HCT116 (cell line): ENCODE results near the gene MTHFD2L. TPM values are rescaled to one million over a fixed set of nuclear protein-coding genes. Genes with fewer than 3 reads are reported as not detected.

Experiments used
- ATAC-seq: fragments of 200-7000 bp; cut with Tn5 transposase; 2 replicates; pipeline ENCODE4 v1.9.1; 2020; ENCODE audit warnings: mild to moderate bottlenecking, moderate library complexity
- BruUV-seq: library from RNA; stranded (reverse); fragments of 400-500 nt; replicated peaks from 2 replicates; lab custom pipeline; 2021; lab: Mats Ljungman, UMichigan
- CTCF ChIA-PET: fragments of 300-600 bp; sonication (Branson Sonifier 250); formaldehyde crosslinking; loops from one replicate; lab custom pipeline; 2021; ENCODE audit warnings: antibody characterized with exemption; lab: Charles Lee
- POLR2A ChIA-PET: fragments of 300-600, 350-600 bp; sonication (Branson Sonifier 250); formaldehyde crosslinking; loops from one replicate; lab custom pipeline; 2021; ENCODE audit warnings: antibody characterized with exemption; lab: Charles Lee
- RAD21 ChIA-PET, 2 experiments: fragments of 300-600 bp; sonication (Branson Sonifier 250); formaldehyde crosslinking; loops; one replicate each; lab custom pipeline; 2023; ENCODE audit warnings: low total read pairs in 2 of 2; ENCODE audit not compliant: uncharacterized antibody in 2 of 2, unreplicated experiment in 2 of 2, low non-redundant PET in 1 of 2; lab: Charles Lee
- DNase-seq: peaks from one replicate; pipeline ENCODE4 v3.0.0-alpha.2; 2010; ENCODE audit warnings: low read depth, low spot score
- H2AFZ ChIP-seq: fragments of 200-600 bp; shearing (Covaris generic), sonication (generic); 2 replicates; pipeline ENCODE4 v1.6.1; 2017; ENCODE audit warnings: low read depth, mixed run types, mixed read lengths, antibody characterized with exemption, low read length; ENCODE audit not compliant: poor library complexity, severe bottlenecking
- H3K27ac ChIP-seq: 2 replicates; pipeline ENCODE4 v1.5.1; 2012; ENCODE audit warnings: low read depth, low read length
- H3K27me3 ChIP-seq: fragments of 200-600 bp; sonication (generic); 2 replicates; pipeline ENCODE4 v1.6.1; 2016; ENCODE audit warnings: mixed run types, low read length, mixed read lengths; ENCODE audit not compliant: insufficient read depth
- H3K36me3 ChIP-seq, 2 experiments: fragments of 200-500 bp in 1 of 2; fragments of 200-600 bp in 1 of 2; sonication (Bioruptor generic) in 1 of 2; sonication (generic) in 1 of 2; 2 replicates each; pipeline versions ENCODE4 v1.5.1 to v1.6.1; 2014 to 2016; ENCODE audit warnings: low read length in 2 of 2, inconsistent platforms in 1 of 2, mixed read lengths in 1 of 2, mixed run types in 1 of 2; ENCODE audit not compliant: insufficient read depth in 2 of 2, control insufficient read depth in 1 of 2
- H3K4me1 ChIP-seq, 2 experiments: fragments of 200-600 bp in 1 of 2; sonication (generic) in 1 of 2; 2 replicates each; pipeline versions ENCODE4 v1.5.1 to v1.6.1; 2012 to 2017; ENCODE audit warnings: low read length in 2 of 2, inconsistent platforms in 1 of 2, mild to moderate bottlenecking in 1 of 2, mixed read lengths in 1 of 2, mixed run types in 1 of 2, moderate library complexity in 1 of 2; ENCODE audit not compliant: insufficient read depth in 2 of 2, control insufficient read depth in 1 of 2
- H3K4me2 ChIP-seq: fragments of 200-600 bp; sonication (generic); 2 replicates; pipeline ENCODE4 v1.6.1; 2017; ENCODE audit warnings: mixed run types, low read length, mixed read lengths
- H3K4me3 ChIP-seq, 2 experiments: fragments of 200-600 bp in 1 of 2; sonication (generic) in 1 of 2; replicated peaks in 1 of 2; 2 replicates each; pipeline ENCODE4 v1.5.1; 2011 to 2016; ENCODE audit warnings: low read length in 2 of 2, control low read depth in 1 of 2, low read depth in 1 of 2, mild to moderate bottlenecking in 1 of 2, mixed read lengths in 1 of 2, mixed run types in 1 of 2
- H3K79me2 ChIP-seq: fragments of 200-600 bp; sonication (generic); 2 replicates; pipeline ENCODE4 v1.6.1; 2017; ENCODE audit warnings: mild to moderate bottlenecking, mixed run types, low read length, moderate library complexity, mixed read lengths; ENCODE audit not compliant: insufficient read depth
- H3K9ac ChIP-seq: fragments of 200-600 bp; sonication (generic); 2 replicates; pipeline ENCODE4 v1.6.1; 2016; ENCODE audit warnings: low read length, mixed read lengths
- H3K9me2 ChIP-seq: fragments of 200-600 bp; sonication (generic), shearing (Covaris generic); 2 replicates; pipeline ENCODE4 v1.6.1; 2017; ENCODE audit warnings: mixed run types, mild to moderate bottlenecking, moderate library complexity; ENCODE audit not compliant: insufficient read depth
- H3K9me3 ChIP-seq, 2 experiments: fragments of 200-500 bp in 1 of 2; fragments of 200-600 bp in 1 of 2; sonication (Bioruptor generic) in 1 of 2; sonication (generic) in 1 of 2; 2 replicates each; pipeline ENCODE4 v1.6.1; 2014 to 2017; ENCODE audit warnings: low read length in 2 of 2, mixed read lengths in 2 of 2, inconsistent platforms in 1 of 2, low read depth in 1 of 2, mild to moderate bottlenecking in 1 of 2, mixed run types in 1 of 2, moderate library complexity in 1 of 2; ENCODE audit not compliant: control insufficient read depth in 1 of 2, insufficient read depth in 1 of 2
- H4K20me1 ChIP-seq: fragments of 200-600 bp; sonication (generic), shearing (Covaris generic); 2 replicates; pipeline ENCODE4 v1.6.1; 2017; ENCODE audit warnings: mixed run types, mild to moderate bottlenecking, moderate library complexity; ENCODE audit not compliant: insufficient read depth
- CBX3 ChIP-seq: IDR thresholded peaks from 2 replicates; pipeline ENCODE4 v1.6.1; 2012; ENCODE audit warnings: low read depth
- EZH2 ChIP-seq: fragments of 200-600 bp; sonication (generic); IDR thresholded peaks from 2 replicates; pipeline ENCODE4 v1.6.1; 2017; ENCODE audit warnings: antibody characterized with exemption, mixed run types
- EZH2phosphoT487 ChIP-seq: fragments of 200-600 bp; IDR thresholded peaks from 2 replicates; pipeline ENCODE4 v1.6.1; 2018; ENCODE audit warnings: antibody characterized with exemption, borderline replicate concordance
- FOSL1 ChIP-seq: IDR thresholded peaks from 2 replicates; pipeline ENCODE4 v1.6.1; 2012; ENCODE audit warnings: low read depth
- JUND ChIP-seq: IDR thresholded peaks from 2 replicates; pipeline ENCODE4 v1.6.1; 2012
- POLR2AphosphoS5 ChIP-seq: IDR thresholded peaks from 2 replicates; pipeline ENCODE4 v1.6.1; 2011; ENCODE audit warnings: mild to moderate bottlenecking, low read depth, low read length, moderate library complexity
- RAD21 ChIP-seq: IDR thresholded peaks from 2 replicates; pipeline ENCODE4 v1.6.1; 2012; ENCODE audit warnings: low read depth, mild to moderate bottlenecking
- SP1 ChIP-seq: IDR thresholded peaks from 2 replicates; pipeline ENCODE4 v1.6.1; 2012; ENCODE audit warnings: low read depth
- SRF ChIP-seq: IDR thresholded peaks from 2 replicates; pipeline ENCODE4 v1.6.1; 2012; ENCODE audit warnings: low read depth
- TCF7L2 ChIP-seq: IDR thresholded peaks from 2 replicates; pipeline ENCODE4 v1.7.0; 2011; ENCODE audit warnings: borderline replicate concordance, inconsistent platforms; ENCODE audit not compliant: insufficient read depth, insufficient read length; ENCODE audit errors: extremely low read depth
- YY1 ChIP-seq: IDR thresholded peaks from 2 replicates; pipeline ENCODE4 v1.6.1; 2011; ENCODE audit warnings: low read length, low read depth, moderate library complexity, mild to moderate bottlenecking; ENCODE audit not compliant: insufficient replicate concordance; ENCODE audit errors: extremely low read depth
- ZFX ChIP-seq: fragments of 450-650 bp; IDR thresholded peaks from 2 replicates; pipeline ENCODE4 v1.6.1; 2017
- ZNF274 ChIP-seq: fragments of 200-500 bp; sonication (Bioruptor generic); IDR thresholded peaks from 2 replicates; pipeline ENCODE4 v1.6.1; 2014; ENCODE audit warnings: mild to moderate bottlenecking, low read depth, low read length, inconsistent platforms
- intact Hi-C: fragments of 100-400 bp; cut with micrococcal nuclease; formaldehyde crosslinking; loops from 2 replicates; pipeline ENCODE4 v1.10.0; 2022
- total RNA-seq: library from RNA; stranded (reverse); gene quantifications from one replicate; pipeline ENCODE4 v1.2.1, GENCODE V29; 2021; ENCODE audit not compliant: unreplicated experiment
- TF ChIP-seq, protein P1 (sequence below): IDR thresholded peaks from 2 replicates; pipeline ENCODE4 v1.6.1; 2012; ENCODE audit warnings: low read depth
- TF ChIP-seq, protein P2 (sequence below): IDR thresholded peaks from 2 replicates; pipeline ENCODE4 v1.6.1; 2011; ENCODE audit warnings: mild to moderate bottlenecking, low read length, moderate library complexity; ENCODE audit not compliant: insufficient replicate concordance; ENCODE audit errors: extremely low read depth

Gene MTHFD2L
- total RNA-seq, 1 experiment from 2014 or later: 15.0 TPM

DNA sequence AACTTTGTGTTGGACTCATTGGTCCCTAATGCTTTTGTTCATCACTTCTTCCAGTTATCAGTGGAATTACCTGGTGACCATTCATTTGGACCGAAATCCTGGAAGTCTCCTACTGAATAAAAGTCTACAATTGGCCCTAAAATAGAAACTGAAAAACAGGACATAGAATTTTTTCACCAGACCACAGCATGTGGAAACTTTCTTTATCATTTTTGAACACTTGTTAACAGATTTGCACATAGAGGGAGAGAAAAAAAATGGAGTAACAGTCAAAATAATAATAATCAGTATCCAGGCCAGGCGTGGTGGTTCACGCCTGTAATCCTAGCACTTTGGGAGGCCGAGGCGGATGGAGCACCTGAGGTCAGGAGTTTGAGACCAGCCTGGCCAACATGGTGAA lies 157.5 kb downstream of the MTHFD2L start:
- ATAC-seq: no peak
- Histone ChIP-seq H3K27ac (no peak overlapping the region), H2AFZ (no peak overlapping the region), H3K4me2 (no peak overlapping the region), H3K36me3 (no peaks in the 10 kb centered on the region; a peak in 1 of 4 replicates), H3K4me1 (peaks cover 10 to 20% of the 10 kb centered on the region in 2 experiments), H4K20me1 (no peaks in the 10 kb centered on the region), H3K27me3 (no peaks in the 10 kb centered on the region), H3K79me2 (no peaks in the 10 kb centered on the region), H3K4me3 (no peak overlapping the region), H3K9me2 (no peaks in the 10 kb centered on the region), H3K9me3 (no peaks in the 10 kb centered on the region), H3K9ac (no peak overlapping the region)
- BruUV-seq: no TSS peak
- TF ChIP-seq ZFX (no peak), ZNF274 (no peak), TCF7L2 (no peak), SP1 (no peak), EZH2phosphoT487 (no peak), JUND (no peak), CBX3 (no peak), EZH2 (no peak), RAD21 (no peak), SRF (no peak), FOSL1 (no peak), YY1 (no peak), POLR2AphosphoS5 (no peak)
- TF ChIP-seq, protein P1, sequence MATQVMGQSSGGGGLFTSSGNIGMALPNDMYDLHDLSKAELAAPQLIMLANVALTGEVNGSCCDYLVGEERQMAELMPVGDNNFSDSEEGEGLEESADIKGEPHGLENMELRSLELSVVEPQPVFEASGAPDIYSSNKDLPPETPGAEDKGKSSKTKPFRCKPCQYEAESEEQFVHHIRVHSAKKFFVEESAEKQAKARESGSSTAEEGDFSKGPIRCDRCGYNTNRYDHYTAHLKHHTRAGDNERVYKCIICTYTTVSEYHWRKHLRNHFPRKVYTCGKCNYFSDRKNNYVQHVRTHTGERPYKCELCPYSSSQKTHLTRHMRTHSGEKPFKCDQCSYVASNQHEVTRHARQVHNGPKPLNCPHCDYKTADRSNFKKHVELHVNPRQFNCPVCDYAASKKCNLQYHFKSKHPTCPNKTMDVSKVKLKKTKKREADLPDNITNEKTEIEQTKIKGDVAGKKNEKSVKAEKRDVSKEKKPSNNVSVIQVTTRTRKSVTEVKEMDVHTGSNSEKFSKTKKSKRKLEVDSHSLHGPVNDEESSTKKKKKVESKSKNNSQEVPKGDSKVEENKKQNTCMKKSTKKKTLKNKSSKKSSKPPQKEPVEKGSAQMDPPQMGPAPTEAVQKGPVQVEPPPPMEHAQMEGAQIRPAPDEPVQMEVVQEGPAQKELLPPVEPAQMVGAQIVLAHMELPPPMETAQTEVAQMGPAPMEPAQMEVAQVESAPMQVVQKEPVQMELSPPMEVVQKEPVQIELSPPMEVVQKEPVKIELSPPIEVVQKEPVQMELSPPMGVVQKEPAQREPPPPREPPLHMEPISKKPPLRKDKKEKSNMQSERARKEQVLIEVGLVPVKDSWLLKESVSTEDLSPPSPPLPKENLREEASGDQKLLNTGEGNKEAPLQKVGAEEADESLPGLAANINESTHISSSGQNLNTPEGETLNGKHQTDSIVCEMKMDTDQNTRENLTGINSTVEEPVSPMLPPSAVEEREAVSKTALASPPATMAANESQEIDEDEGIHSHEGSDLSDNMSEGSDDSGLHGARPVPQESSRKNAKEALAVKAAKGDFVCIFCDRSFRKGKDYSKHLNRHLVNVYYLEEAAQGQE: no peak
- TF ChIP-seq, protein P2, sequence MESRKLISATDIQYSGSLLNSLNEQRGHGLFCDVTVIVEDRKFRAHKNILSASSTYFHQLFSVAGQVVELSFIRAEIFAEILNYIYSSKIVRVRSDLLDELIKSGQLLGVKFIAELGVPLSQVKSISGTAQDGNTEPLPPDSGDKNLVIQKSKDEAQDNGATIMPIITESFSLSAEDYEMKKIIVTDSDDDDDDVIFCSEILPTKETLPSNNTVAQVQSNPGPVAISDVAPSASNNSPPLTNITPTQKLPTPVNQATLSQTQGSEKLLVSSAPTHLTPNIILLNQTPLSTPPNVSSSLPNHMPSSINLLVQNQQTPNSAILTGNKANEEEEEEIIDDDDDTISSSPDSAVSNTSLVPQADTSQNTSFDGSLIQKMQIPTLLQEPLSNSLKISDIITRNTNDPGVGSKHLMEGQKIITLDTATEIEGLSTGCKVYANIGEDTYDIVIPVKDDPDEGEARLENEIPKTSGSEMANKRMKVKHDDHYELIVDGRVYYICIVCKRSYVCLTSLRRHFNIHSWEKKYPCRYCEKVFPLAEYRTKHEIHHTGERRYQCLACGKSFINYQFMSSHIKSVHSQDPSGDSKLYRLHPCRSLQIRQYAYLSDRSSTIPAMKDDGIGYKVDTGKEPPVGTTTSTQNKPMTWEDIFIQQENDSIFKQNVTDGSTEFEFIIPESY: no peak
- ChIA-PET CTCF (interaction anchor here (1.0 kb wide), 1 partner anchor 126 kb away, joined by 3 read pairs; no protein-coding TSS in a partner anchor), RAD21 (no interaction called here), POLR2A (no interaction called here)
- intact Hi-C loops: loop anchor here (10.0 kb wide), 1 partner anchor 281 kb away; the partner anchor contains the start of gene CXCL3
- DNase-seq: no peak
